B cell (primary cell): ENCODE data around the gene BCAR3. TPM values are rescaled to one million over a fixed set of nuclear protein-coding genes. Genes with fewer than 3 reads are reported as not detected.

Experiments used
- ATAC-seq: fragments of 200-7000 bp; cut with Tn5 transposase; one replicate; pipeline ENCODE4 v1.10.0; 2021; ENCODE audit warnings: low read depth, mild to moderate bottlenecking, moderate number of reproducible peaks, moderate library complexity
- CTCF ChIA-PET: fragments of 350-600 bp; sonication (Branson Sonifier 250); formaldehyde crosslinking; loops from one replicate; lab custom pipeline; 2021; ENCODE audit warnings: antibody characterized with exemption, inconsistent platforms; lab: Charles Lee
- POLR2A ChIA-PET: fragments of 350-600 bp; sonication (Branson Sonifier 250); formaldehyde crosslinking; loops from one replicate; lab custom pipeline; 2021; ENCODE audit warnings: antibody characterized with exemption; lab: Charles Lee
- DNase-seq: peaks from one replicate; pipeline ENCODE4 v3.0.0; 2013
- H2AFZ ChIP-seq: 2 replicates; pipeline ENCODE4 v1.6.1; 2012; ENCODE audit warnings: mild to moderate bottlenecking, low read depth, low read length; ENCODE audit not compliant: insufficient read depth, poor library complexity, severe bottlenecking
- H3K27ac ChIP-seq, 2 donors: 1 replicate in 1 of 2; 2 replicates in 1 of 2; pipeline ENCODE4 v1.5.1; 2012 to 2013; ENCODE audit warnings: low read length in 2 of 2, mild to moderate bottlenecking in 2 of 2, moderate library complexity in 1 of 2
- H3K27me3 ChIP-seq, 4 experiments: fragments of 200-600 bp in 1 of 4; sonication (generic) in 1 of 4; replicated peaks in 1 of 4; 1 replicate in 2 of 4; 2 replicates in 2 of 4; pipeline versions ENCODE4 v1.6.1 to v1.7.0; 2013 to 2016; ENCODE audit warnings: low read length in 3 of 4, mild to moderate bottlenecking in 2 of 4, mixed read lengths in 1 of 4, moderate library complexity in 1 of 4; ENCODE audit not compliant: insufficient read depth in 4 of 4, control insufficient read depth in 3 of 4; ENCODE audit errors: control extremely low read depth in 1 of 4
- H3K36me3 ChIP-seq, 2 experiments: replicated peaks in 1 of 2; 1 replicate in 1 of 2; 2 replicates in 1 of 2; pipeline versions ENCODE4 v1.6.1 to v1.7.1; 2013; ENCODE audit warnings: low read length in 1 of 2; ENCODE audit not compliant: insufficient read depth in 2 of 2, control insufficient read depth in 1 of 2; ENCODE audit errors: control extremely low read depth in 1 of 2, extremely low read depth in 1 of 2
- H3K4me1 ChIP-seq, 2 donors: fragments of 200-600 bp in 1 of 2; sonication (generic) in 1 of 2; 1 replicate in 1 of 2; 2 replicates in 1 of 2; pipeline versions ENCODE4 v1.5.1 to v1.6.1; 2013 to 2017; ENCODE audit warnings: low read length in 2 of 2; ENCODE audit not compliant: control insufficient read depth in 2 of 2, insufficient read depth in 2 of 2
- H3K4me2 ChIP-seq: replicated peaks from 2 replicates; pipeline ENCODE3; 2012; ENCODE audit warnings: mild to moderate bottlenecking, low read depth, low read length; ENCODE audit not compliant: poor library complexity, severe bottlenecking
- H3K4me3 ChIP-seq, 5 experiments: fragments of 200-600 bp in 1 of 5; sonication (generic) in 1 of 5; 1 replicate in 3 of 5; 2 replicates in 2 of 5; pipeline versions ENCODE4 v1.5.1 to v1.7.0; 2011 to 2016; ENCODE audit warnings: low read length in 4 of 5, mild to moderate bottlenecking in 4 of 5, low read depth in 2 of 5, control low read depth in 1 of 5, moderate library complexity in 1 of 5; ENCODE audit not compliant: insufficient read depth in 1 of 5; ENCODE audit errors: control extremely low read depth in 1 of 5, extremely low read depth in 1 of 5
- H3K79me2 ChIP-seq: fragments of 200-600 bp; sonication (generic); one replicate; pipeline ENCODE4 v1.6.0; 2016; ENCODE audit warnings: low read length; ENCODE audit not compliant: control insufficient read depth, insufficient read depth
- H3K9ac ChIP-seq: fragments of 200-600 bp; sonication (generic); 2 replicates; pipeline ENCODE4 v1.6.1; 2017; ENCODE audit warnings: mild to moderate bottlenecking, low read length, moderate library complexity
- H3K9me3 ChIP-seq, 3 donors: one replicate each; pipeline versions ENCODE4 v1.6.1 to v1.7.1; 2013; ENCODE audit warnings: low read length in 2 of 3; ENCODE audit not compliant: control insufficient read depth in 2 of 3, insufficient read depth in 1 of 3; ENCODE audit errors: control extremely low read depth in 1 of 3
- H4K20me1 ChIP-seq: 2 replicates; pipeline ENCODE4 v1.6.0; 2012; ENCODE audit warnings: mild to moderate bottlenecking, low read length; ENCODE audit not compliant: insufficient read depth, control insufficient read depth, poor library complexity, severe bottlenecking
- H3K27ac Mint-ChIP-seq: one replicate; pipeline ENCODE4 v1.8.0; 2021; ENCODE audit warnings: mixed read lengths
- H3K27me3 Mint-ChIP-seq: one replicate; pipeline ENCODE4 v1.8.0; 2021; ENCODE audit warnings: mixed read lengths
- H3K4me1 Mint-ChIP-seq: one replicate; pipeline ENCODE4 v1.8.0; 2021; ENCODE audit warnings: mixed read lengths
- H3K4me3 Mint-ChIP-seq: one replicate; pipeline ENCODE4 v1.8.0; 2021; ENCODE audit warnings: mixed read lengths
- H3K9me3 Mint-ChIP-seq: one replicate; pipeline ENCODE4 v1.8.0; 2022; ENCODE audit warnings: mixed read lengths; ENCODE audit not compliant: insufficient read depth
- EZH2 ChIP-seq: IDR thresholded peaks from 2 replicates; pipeline ENCODE4 v1.6.1; 2012; ENCODE audit warnings: borderline replicate concordance, low read depth, mild to moderate bottlenecking, moderate library complexity, low read length; ENCODE audit not compliant: insufficient read depth, poor library complexity, severe bottlenecking
- WGBS: methylation state at CpG from one replicate; pipeline ENCODE4 v1.1.5; 2013; ENCODE audit warnings: missing lambda C conversion rate; ENCODE audit not compliant: insufficient coverage; 5-methylcytosine and 5-hydroxymethylcytosine counted together
- intact Hi-C: fragments of 100-400 bp; cut with micrococcal nuclease; formaldehyde crosslinking; loops from one replicate; pipeline ENCODE4 v1.10.0; 2022
- polyA plus RNA-seq: library from polyadenylated mRNA; depleted of rRNA; stranded (reverse); fragments of >200 nt; gene quantifications from 2 replicates; pipeline ENCODE4 v1.2.3, GENCODE V29; 2012
- total RNA-seq, 2 donors: library from RNA; stranded (reverse); fragments of 120-200 nt in 1 of 2; gene quantifications; 1 replicate in 1 of 2; 2 replicates in 1 of 2; pipeline versions ENCODE4 v1.2.3 to v1.2.4, GENCODE V29; 2013 to 2022
- TF ChIP-seq, protein P1 (sequence below): fragments of 200-600 bp; IDR thresholded peaks from one replicate; pipeline ENCODE4 v1.8.0; 2022; ENCODE audit warnings: antibody characterized with exemption, mild to moderate bottlenecking

Gene BCAR3
- total and polyA plus RNA-seq, 2 donors (not counting 1 experiment from before 2014, with no cell fraction given): 6.7 to 13.0 TPM

DNA sequence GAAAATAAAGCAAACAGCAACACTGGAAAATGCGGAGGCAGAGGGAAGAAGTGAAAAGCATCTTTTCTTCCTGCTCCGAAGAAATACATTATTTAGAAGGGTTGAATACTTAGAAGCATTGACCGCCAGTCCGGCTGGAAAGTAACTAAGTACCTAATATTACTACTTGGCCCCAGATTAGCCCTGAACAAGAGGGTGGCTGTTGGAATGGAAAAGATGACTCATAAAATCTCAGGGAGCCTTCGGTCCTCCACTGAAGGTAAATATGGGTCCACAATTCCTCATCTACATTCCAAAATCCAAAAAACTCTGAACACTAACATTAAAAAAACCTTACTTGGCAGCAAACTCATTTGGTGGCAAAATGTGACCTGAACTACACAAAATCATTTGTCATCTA, 40.1 kb downstream of the BCAR3 start:
- Mint-ChIP-seq H3K9me3 (no peaks in the 10 kb centered on the region), H3K27me3 (no peaks in the 10 kb centered on the region), H3K4me3 (no peak overlapping the region), H3K4me1 (peaks cover 34% of the 10 kb centered on the region), H3K27ac (no peak overlapping the region)
- Histone ChIP-seq H3K4me3 (no peak overlapping the region), H3K27me3 (no peaks in the 10 kb centered on the region), H4K20me1 (no peaks in the 10 kb centered on the region), H3K4me2 (no peak overlapping the region), H2AFZ (no peak overlapping the region), H3K4me1 (peaks cover 3 to 19% of the 10 kb centered on the region in 2 donors), H3K9ac (no peak overlapping the region), H3K9me3 (no peaks in the 10 kb centered on the region), H3K36me3 (no peaks in the 10 kb centered on the region), H3K79me2 (peaks cover 7% of the 10 kb centered on the region), H3K27ac (no peak overlapping the region)
- CTCF ChIA-PET: interaction anchor here (1.3 to 24.9 kb wide), 4 partner anchors 11 to 172 kb away, joined by 3 to 858 read pairs (median 51); no protein-coding TSS in a partner anchor
- TF ChIP-seq EZH2: no peak
- TF ChIP-seq, protein P1, sequence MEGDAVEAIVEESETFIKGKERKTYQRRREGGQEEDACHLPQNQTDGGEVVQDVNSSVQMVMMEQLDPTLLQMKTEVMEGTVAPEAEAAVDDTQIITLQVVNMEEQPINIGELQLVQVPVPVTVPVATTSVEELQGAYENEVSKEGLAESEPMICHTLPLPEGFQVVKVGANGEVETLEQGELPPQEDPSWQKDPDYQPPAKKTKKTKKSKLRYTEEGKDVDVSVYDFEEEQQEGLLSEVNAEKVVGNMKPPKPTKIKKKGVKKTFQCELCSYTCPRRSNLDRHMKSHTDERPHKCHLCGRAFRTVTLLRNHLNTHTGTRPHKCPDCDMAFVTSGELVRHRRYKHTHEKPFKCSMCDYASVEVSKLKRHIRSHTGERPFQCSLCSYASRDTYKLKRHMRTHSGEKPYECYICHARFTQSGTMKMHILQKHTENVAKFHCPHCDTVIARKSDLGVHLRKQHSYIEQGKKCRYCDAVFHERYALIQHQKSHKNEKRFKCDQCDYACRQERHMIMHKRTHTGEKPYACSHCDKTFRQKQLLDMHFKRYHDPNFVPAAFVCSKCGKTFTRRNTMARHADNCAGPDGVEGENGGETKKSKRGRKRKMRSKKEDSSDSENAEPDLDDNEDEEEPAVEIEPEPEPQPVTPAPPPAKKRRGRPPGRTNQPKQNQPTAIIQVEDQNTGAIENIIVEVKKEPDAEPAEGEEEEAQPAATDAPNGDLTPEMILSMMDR: no peak
- DNase-seq (no peak), ATAC-seq (no peak)
- 100% methylated on average over 2 of the region's 5 CpGs for WGBS
- intact Hi-C loops: no loop called here
- POLR2A ChIA-PET: no interaction called here

DNA sequence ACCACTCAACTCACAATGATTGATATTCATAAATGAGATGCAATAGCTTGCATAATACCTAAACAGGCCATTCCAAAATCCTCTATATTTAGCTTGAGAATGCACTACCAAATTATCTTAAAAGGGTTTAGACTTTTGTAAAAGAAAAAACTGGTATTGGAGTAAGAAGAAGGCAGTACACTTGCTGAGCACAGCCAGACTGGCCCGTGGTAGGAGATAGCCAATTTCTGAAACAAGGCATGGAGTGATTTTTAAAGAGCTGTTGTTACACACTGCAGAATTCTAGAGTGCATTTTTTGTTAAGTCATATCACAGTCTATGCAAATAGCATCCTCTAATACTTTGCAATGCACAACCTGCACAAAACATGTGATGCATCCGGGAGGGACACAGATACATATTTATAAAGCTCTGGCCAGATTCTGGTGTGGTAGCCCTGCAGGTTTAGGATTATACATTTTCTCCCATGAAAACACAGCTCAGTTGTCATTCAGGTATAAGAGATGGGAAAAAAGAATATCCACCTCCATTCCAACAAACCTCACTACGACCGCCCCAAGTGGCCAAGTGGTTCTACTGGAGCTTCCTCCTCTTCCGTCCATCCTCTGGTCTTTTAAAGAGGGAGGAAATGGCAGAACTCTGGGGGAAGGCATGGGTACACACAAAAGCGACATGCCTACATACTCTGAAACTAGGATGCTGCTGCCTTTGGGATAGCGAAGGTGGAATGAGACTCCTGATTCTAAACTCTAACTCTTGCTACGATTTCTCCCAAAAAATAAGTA, 40.8 kb downstream of the BCAR3 start:
- Histone ChIP-seq H3K36me3 (no peaks in the 10 kb centered on the region), H2AFZ (no peak overlapping the region), H3K4me1 (peaks cover 3 to 19% of the 10 kb centered on the region in 2 donors), H3K27ac (no peak overlapping the region), H4K20me1 (no peaks in the 10 kb centered on the region), H3K9ac (no peak overlapping the region), H3K79me2 (peaks cover 7% of the 10 kb centered on the region), H3K27me3 (no peaks in the 10 kb centered on the region), H3K4me3 (no peak overlapping the region), H3K9me3 (no peaks in the 10 kb centered on the region), H3K4me2 (no peak overlapping the region)
- ATAC-seq: no peak
- Mint-ChIP-seq H3K9me3 (no peaks in the 10 kb centered on the region), H3K27me3 (no peaks in the 10 kb centered on the region), H3K27ac (no peak overlapping the region), H3K4me3 (no peak overlapping the region), H3K4me1 (peaks cover 34% of the 10 kb centered on the region)
- TF ChIP-seq EZH2: no peak
- TF ChIP-seq, protein P1: no peak
- 100% methylated on average over 3 of the region's 8 CpGs for WGBS
- ChIA-PET CTCF (interaction anchor here (4.1 to 24.9 kb wide), 2 partner anchors 10 to 172 kb away, joined by 30 to 858 read pairs; no protein-coding TSS in a partner anchor), POLR2A (no interaction called here)
- DNase-seq: no peak
- intact Hi-C loops: no loop called here
